ENCODE measurements around the gene CYSRT1. TPM values are rescaled to one million over a fixed set of nuclear protein-coding genes. Genes with fewer than 3 reads are reported as not detected.
A peak's percentile ranks its signal among the peaks of the same experiment; 100 is the strongest.

CYSRT1 gene
- total and polyA plus RNA-seq, 8 donors, result 0.22 to 1.3 (median 0.60) TPM; not detected in 4

GRCh38 chr9:137195525-137196220, 29.3 kb upstream of the CYSRT1 start:
- peak in 5 of 6 donors; percentile 81 to 91 (median 90) for DNase-seq
- Histone ChIP-seq H3K36me3 (peaks cover 0 to 7% (median 0%) of the 10 kb centered on the region in 3 donors), H3K4me1 (peaks cover 15 to 40% (median 22%) of the 10 kb centered on the region in 3 donors), H3K4me3 (peak overlapping the region; percentile 10 to 80 (median 42)), H3K27ac (peak overlapping the region; percentile 60 to 90 (median 74)), H3K9me3 (no peaks in the 10 kb centered on the region), H3K27me3 (no peaks in the 10 kb centered on the region)
- no peak for FAIRE-seq
- intact Hi-C loops (cut with DNase I), result no loop called here
- no peak for TF ChIP-seq CTCF (IDR thresholded peaks at IDR 0.05)
- 11 to 24% methylated on average over 19 to 21 of the region's 21 CpGs for WGBS, 2 donors
- peak; percentile 9 to 31 (median 18) for ATAC-seq

- TF ChIP-seq CTCF (IDR thresholded peaks at IDR 0.05), result no peak
- H3K36me3 ChIP-seq, result no peaks in the 10 kb centered on the region
- peaks cover 13 to 35% (median 27%) of the 10 kb centered on the region in 3 donors for H3K4me1 ChIP-seq
- no peaks in the 10 kb centered on the region for H3K27me3 ChIP-seq
- DNase-seq (peak in 5 of 6 donors; percentile 86 to 96 (median 91)), ATAC-seq (peak; percentile 35 to 59 (median 51)), FAIRE-seq (no peak)
- peak overlapping the region; percentile 78 to 90 (median 83) for H3K27ac ChIP-seq
- no peaks in the 10 kb centered on the region for H3K9me3 ChIP-seq
- intact Hi-C loops (cut with DNase I), result no loop called here
- H3K4me3 ChIP-seq, result peak overlapping the region; percentile 48 to 80 (median 60)
- WGBS, 2 donors, result 17 to 20% methylated on average over 19 of the region's 19 CpGs
These were observed 26.7 kb upstream of the CYSRT1 start for GRCh38 chr9:137198051-137198901.

- ATAC-seq (peak; percentile 2 to 29 (median 11)), FAIRE-seq (no peak), DNase-seq (peak in 4 of 6 donors; percentile 77 to 85 (median 81))
- H3K4me3 ChIP-seq, result peak overlapping the region; percentile 48 to 80 (median 60)
- H3K36me3 ChIP-seq, result no peaks in the 10 kb centered on the region
- H3K27ac ChIP-seq, result peak overlapping the region; percentile 78 to 90 (median 83)
- intact Hi-C loops (cut with DNase I), result no loop called here
- H3K9me3 ChIP-seq, result no peaks in the 10 kb centered on the region
- no peaks in the 10 kb centered on the region for H3K27me3 ChIP-seq
- no peak for TF ChIP-seq CTCF (IDR thresholded peaks at IDR 0.05)
- peaks cover 14 to 36% (median 21%) of the 10 kb centered on the region in 3 donors for H3K4me1 ChIP-seq
- WGBS, 2 donors, result 17 to 23% methylated on average over 11 of the region's 11 CpGs
These were observed 26.1 kb upstream of the CYSRT1 start for GRCh38 chr9:137198902-137199283.

GRCh38 chr9:137199411-137200121, 25.4 kb upstream of the CYSRT1 start:
- peak in 3 of 6 donors; percentile 45 to 89 (median 50) for DNase-seq
- 4 to 5% methylated on average over 29 to 51 of the region's 51 CpGs for WGBS, 2 donors
- no peak for FAIRE-seq

More at GRCh38 chr9:137199411-137200121, 25.4 kb upstream of the CYSRT1 start:
- Histone ChIP-seq H3K27ac (peak overlapping the region; percentile 78 to 90 (median 83)), H3K27me3 (no peaks in the 10 kb centered on the region), H3K9me3 (no peaks in the 10 kb centered on the region), H3K36me3 (no peaks in the 10 kb centered on the region), H3K4me1 (peaks cover 14 to 36% (median 21%) of the 10 kb centered on the region in 3 donors), H3K4me3 (peak overlapping the region; percentile 48 to 80 (median 60))
- ATAC-seq, result no peak
- intact Hi-C loops (cut with DNase I), result no loop called here
- no peak for TF ChIP-seq CTCF (IDR thresholded peaks at IDR 0.05)

Measured in pancreas (tissue), 10 donors.